WTC11 (cell line): ENCODE measurements around the gene SNRPB2. TPM values are rescaled to one million over a fixed set of nuclear protein-coding genes. Genes with fewer than 3 reads are reported as not detected.
A peak's percentile ranks its signal among the peaks of the same experiment; 100 is the strongest.

ENCODE experiments used
- ATAC-seq: fragments of 200-7000 bp; cut with Tn5 transposase; 2 replicates; pipeline ENCODE4 v1.10.0; 2021; ENCODE audit warnings: mild to moderate bottlenecking, moderate library complexity
- Bru-seq: library from RNA; stranded (reverse); fragments of 400-500 nt; gene quantifications from one replicate; lab custom pipeline; 2021; lab: Mats Ljungman, UMichigan
- CTCF ChIA-PET: fragments of 300-600 bp; sonication (Branson Sonifier 250); formaldehyde crosslinking; loops from one replicate; lab custom pipeline; 2021; ENCODE audit warnings: antibody characterized with exemption; lab: Charles Lee
- POLR2A ChIA-PET: fragments of 350-600 bp; sonication (Branson Sonifier 250); formaldehyde crosslinking; loops from one replicate; lab custom pipeline; 2021; ENCODE audit warnings: antibody characterized with exemption; lab: Charles Lee
- DNase-seq: peaks from one replicate; pipeline ENCODE4 v3.0.0; 2021; ENCODE audit warnings: low spot score
- H3K27ac Mint-ChIP-seq: 2 replicates; pipeline ENCODE4 v1.8.0; 2021; ENCODE audit warnings: mixed read lengths
- H3K27me3 Mint-ChIP-seq: 2 replicates; pipeline ENCODE4 v1.8.0; 2021; ENCODE audit warnings: low read depth, mild to moderate bottlenecking, moderate library complexity, mixed read lengths
- H3K36me3 Mint-ChIP-seq: 2 replicates; pipeline ENCODE4 v1.8.0; 2021; ENCODE audit warnings: mixed read lengths
- H3K4me1 Mint-ChIP-seq: 2 replicates; pipeline ENCODE4 v1.8.0; 2022; ENCODE audit warnings: mixed read lengths
- H3K4me3 Mint-ChIP-seq: 2 replicates; pipeline ENCODE4 v1.8.0; 2021; ENCODE audit warnings: mild to moderate bottlenecking, moderate library complexity, mixed read lengths
- H3K9me3 Mint-ChIP-seq: 2 replicates; pipeline ENCODE4 v1.8.0; 2021; ENCODE audit warnings: mixed read lengths
- CBFB ChIP-seq: sonication (generic); formaldehyde crosslinking; IDR thresholded peaks from 2 replicates; pipeline ENCODE4 v1.8.1; 2022; ENCODE audit warnings: mild to moderate bottlenecking, low read depth, missing genetic modification reagents
- CREB1 ChIP-seq: sonication (generic); formaldehyde crosslinking; IDR thresholded peaks from 2 replicates; pipeline ENCODE4 v1.8.0; 2023; ENCODE audit warnings: mild to moderate bottlenecking, missing genetic modification reagents
- GRHL2 ChIP-seq: fragments of 250-450 bp; sonication (Bioruptor Pico); IDR thresholded peaks from 2 replicates; pipeline ENCODE4 v1.8.0; 2022; ENCODE audit warnings: mild to moderate bottlenecking, moderate library complexity; ENCODE audit not compliant: insufficient replicate concordance, severe bottlenecking
- RELA ChIP-seq: sonication (generic); formaldehyde crosslinking; IDR thresholded peaks from 2 replicates; pipeline ENCODE4 v1.8.1; 2022; ENCODE audit warnings: missing genetic modification reagents, mild to moderate bottlenecking, borderline replicate concordance
- RORB ChIP-seq: fragments of 250-450 bp; sonication (Bioruptor Pico); IDR thresholded peaks from 2 replicates; pipeline ENCODE4 v1.9.0; 2021; ENCODE audit warnings: mild to moderate bottlenecking
- SMAD3 ChIP-seq: sonication (generic); formaldehyde crosslinking; IDR thresholded peaks from 2 replicates; pipeline ENCODE4 v1.8.0; 2022; ENCODE audit warnings: missing genetic modification reagents, mild to moderate bottlenecking, borderline replicate concordance
- TCF7 ChIP-seq: sonication (generic); formaldehyde crosslinking; IDR thresholded peaks from 2 replicates; pipeline ENCODE4 v1.8.0; 2022; ENCODE audit warnings: mild to moderate bottlenecking, low read depth, missing genetic modification reagents, moderate library complexity
- TEAD4 ChIP-seq: sonication (generic); formaldehyde crosslinking; IDR thresholded peaks from 2 replicates; pipeline ENCODE4 v1.8.0; 2022; ENCODE audit warnings: mild to moderate bottlenecking, missing genetic modification reagents
- long read RNA-seq, 3 experiments: library from RNA in 1 of 3; library from capped mRNA in 1 of 3; library from polyadenylated mRNA in 1 of 3; unstranded in 2 of 3; stranded (forward) in 1 of 3; transcript quantifications; one replicate each; pipeline ENCODE4 v2.0.0, GENCODE V29; 2021
- total RNA-seq: library from RNA; stranded (reverse); gene quantifications from 3 replicates; pipeline ENCODE4 v1.2.3, GENCODE V29; 2021
- TF ChIP-seq, protein P1 (sequence below): sonication (generic); formaldehyde crosslinking; IDR thresholded peaks from 2 replicates; pipeline ENCODE4 v1.8.1; 2023; ENCODE audit warnings: mild to moderate bottlenecking, missing genetic modification reagents, moderate library complexity
- TF ChIP-seq, protein P2 (sequence below): fragments of 250-450 bp; sonication (Bioruptor Pico); IDR thresholded peaks from 2 replicates; pipeline ENCODE4 v1.9.0; 2021; ENCODE audit warnings: mild to moderate bottlenecking
- TF ChIP-seq, protein P3 (sequence below): sonication (generic); formaldehyde crosslinking; IDR thresholded peaks from 2 replicates; pipeline ENCODE4 v1.8.0; 2023; ENCODE audit warnings: missing genetic modification reagents, mild to moderate bottlenecking, borderline replicate concordance
- TF ChIP-seq, protein P4 (sequence below): fragments of 250-450 bp; sonication (Bioruptor Pico); conservative IDR thresholded peaks from 2 replicates; pipeline ENCODE4 v1.9.0; 2021; ENCODE audit warnings: mild to moderate bottlenecking
- TF ChIP-seq, protein P5 (sequence below): sonication (generic); formaldehyde crosslinking; IDR thresholded peaks from 2 replicates; pipeline ENCODE4 v1.8.0; 2023; ENCODE audit warnings: missing genetic modification reagents
- TF ChIP-seq, protein P6 (sequence below): sonication (generic); formaldehyde crosslinking; IDR thresholded peaks from 2 replicates; pipeline ENCODE4 v1.8.1; 2023; ENCODE audit warnings: mild to moderate bottlenecking, missing genetic modification reagents
- TF ChIP-seq, protein P7 (sequence below): sonication (generic); formaldehyde crosslinking; IDR thresholded peaks from 2 replicates; pipeline ENCODE4 v1.8.0; 2022; ENCODE audit warnings: mild to moderate bottlenecking, missing genetic modification reagents
- TF ChIP-seq, protein P8 (sequence below): fragments of 250-450 bp; sonication (Bioruptor Pico); IDR thresholded peaks from 2 replicates; pipeline ENCODE4 v1.8.0; 2021; ENCODE audit warnings: mild to moderate bottlenecking
- TF ChIP-seq, protein P9 (sequence below): sonication (generic); formaldehyde crosslinking; IDR thresholded peaks from 2 replicates; pipeline ENCODE4 v1.8.1; 2022; ENCODE audit warnings: low read depth, mild to moderate bottlenecking, moderate library complexity, missing genetic modification reagents, borderline replicate concordance

The SNRPB2 gene
- 76.0 to 88.3 TPM (median 76.5 TPM) in 3 replicates for total RNA-seq
- percentile 94 among the genes with signal in this experiment for Bru-seq, nascent RNA
- long read RNA-seq, experiment 1, transcript SNRPB2-201 (7 exons, 2,452 nt) = minor isoform, 125 of 297 reads
- long read RNA-seq, experiment 1, transcript SNRPB2-202 (7 exons, 1,588 nt) = major isoform, 147 of 297 reads
- long read RNA-seq, experiment 1, partial matches to known transcripts = 14 of 297 reads
- long read RNA-seq, experiment 1, other reads (novel, unspliced or antisense) = 11 of 297 reads
- long read RNA-seq, experiment 2, transcript SNRPB2-202 (7 exons, 1,588 nt) = minor isoform, 33 of 181 reads
- long read RNA-seq, experiment 2, transcript SNRPB2-201 (7 exons, 2,452 nt) = major isoform, 72 of 181 reads
- long read RNA-seq, experiment 2, partial matches to known transcripts = 67 of 181 reads
- long read RNA-seq, experiment 2, other reads (novel, unspliced or antisense) = 9 of 181 reads
- long read RNA-seq, experiment 3, transcript SNRPB2-201 (7 exons, 2,452 nt) = major isoform, 350 of 604 reads
- long read RNA-seq, experiment 3, transcript SNRPB2-202 (7 exons, 1,588 nt) = minor isoform, 233 of 604 reads
- long read RNA-seq, experiment 3, partial matches to known transcripts = 10 of 604 reads
- long read RNA-seq, experiment 3, other reads (novel, unspliced or antisense) = 11 of 604 reads

DNA sequence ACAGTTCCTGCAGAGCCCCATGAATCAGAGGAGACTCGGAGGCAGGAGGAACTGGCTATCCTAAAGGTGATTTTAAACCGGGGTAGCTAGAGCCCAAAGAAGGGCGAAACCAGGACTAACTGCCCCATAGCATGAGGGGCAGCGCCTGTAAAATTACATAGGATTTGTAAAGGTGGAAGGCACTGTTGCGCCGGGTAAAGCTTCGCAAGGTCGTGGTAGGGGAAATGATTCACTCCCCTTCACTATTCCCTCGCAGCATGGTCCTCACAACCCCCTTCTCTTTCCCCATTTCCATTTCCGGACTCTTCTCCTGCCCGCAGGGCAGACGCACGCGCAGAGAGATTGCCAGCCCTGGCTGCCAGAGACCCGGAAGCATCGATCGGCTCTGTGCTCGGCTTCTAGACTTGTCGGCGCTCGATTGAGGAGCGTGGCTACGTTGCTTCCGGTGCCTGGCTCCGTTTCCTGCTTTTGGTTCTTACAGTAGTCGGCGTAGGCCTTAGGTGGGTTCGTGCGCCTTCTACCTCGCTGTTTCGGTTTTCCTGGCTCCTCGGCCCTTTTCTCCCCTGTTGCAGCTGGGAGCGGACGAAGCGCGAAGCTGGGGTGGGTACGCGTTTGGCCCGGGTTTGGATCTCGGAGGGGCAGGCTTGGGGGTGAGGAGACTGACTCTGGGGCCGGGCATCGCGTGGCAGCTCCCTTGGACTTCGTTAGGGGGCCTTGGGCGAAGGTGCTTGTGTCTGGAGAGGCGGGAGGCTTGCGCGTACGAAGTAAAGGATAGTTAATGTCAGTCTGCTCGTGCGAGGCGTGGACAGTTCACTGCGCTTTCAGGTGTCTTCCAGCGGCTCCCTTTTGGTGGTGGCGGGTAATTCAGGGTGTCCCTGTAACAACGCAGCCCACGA lies at the start of gene SNRPB2:
Gene SNRPB2 (plus strand): TSS at position 462 of the 896 bp plus-strand sequence. CDS start 1,677 bp downstream, outside the sequence.
- POLR2A ChIA-PET = no interaction called here
- TF ChIP-seq GRHL2 (CRISPR knock-in tag) (no peak), SMAD3 (CRISPR knock-in tag) (0 out of 2 replicates have a peak, but pooled peaks have one; percentile 70), CBFB (CRISPR knock-in tag) (no peak), RORB (CRISPR knock-in tag) (no peak), TCF7 (CRISPR knock-in tag) (no peak), TEAD4 (CRISPR knock-in tag) (no peak), CREB1 (CRISPR knock-in tag) (peak; percentile 68; the same call in 1 of the 2 replicates), RELA (CRISPR knock-in tag) (no peak)
- TF ChIP-seq, protein P1, sequence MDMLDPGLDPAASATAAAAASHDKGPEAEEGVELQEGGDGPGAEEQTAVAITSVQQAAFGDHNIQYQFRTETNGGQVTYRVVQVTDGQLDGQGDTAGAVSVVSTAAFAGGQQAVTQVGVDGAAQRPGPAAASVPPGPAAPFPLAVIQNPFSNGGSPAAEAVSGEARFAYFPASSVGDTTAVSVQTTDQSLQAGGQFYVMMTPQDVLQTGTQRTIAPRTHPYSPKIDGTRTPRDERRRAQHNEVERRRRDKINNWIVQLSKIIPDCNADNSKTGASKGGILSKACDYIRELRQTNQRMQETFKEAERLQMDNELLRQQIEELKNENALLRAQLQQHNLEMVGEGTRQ (CRISPR knock-in tag) = peak; percentile 9; the same call in 1 of the 2 replicates
- TF ChIP-seq, protein P2, sequence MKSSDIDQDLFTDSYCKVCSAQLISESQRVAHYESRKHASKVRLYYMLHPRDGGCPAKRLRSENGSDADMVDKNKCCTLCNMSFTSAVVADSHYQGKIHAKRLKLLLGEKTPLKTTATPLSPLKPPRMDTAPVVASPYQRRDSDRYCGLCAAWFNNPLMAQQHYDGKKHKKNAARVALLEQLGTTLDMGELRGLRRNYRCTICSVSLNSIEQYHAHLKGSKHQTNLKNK = no peak
- TF ChIP-seq, protein P3, sequence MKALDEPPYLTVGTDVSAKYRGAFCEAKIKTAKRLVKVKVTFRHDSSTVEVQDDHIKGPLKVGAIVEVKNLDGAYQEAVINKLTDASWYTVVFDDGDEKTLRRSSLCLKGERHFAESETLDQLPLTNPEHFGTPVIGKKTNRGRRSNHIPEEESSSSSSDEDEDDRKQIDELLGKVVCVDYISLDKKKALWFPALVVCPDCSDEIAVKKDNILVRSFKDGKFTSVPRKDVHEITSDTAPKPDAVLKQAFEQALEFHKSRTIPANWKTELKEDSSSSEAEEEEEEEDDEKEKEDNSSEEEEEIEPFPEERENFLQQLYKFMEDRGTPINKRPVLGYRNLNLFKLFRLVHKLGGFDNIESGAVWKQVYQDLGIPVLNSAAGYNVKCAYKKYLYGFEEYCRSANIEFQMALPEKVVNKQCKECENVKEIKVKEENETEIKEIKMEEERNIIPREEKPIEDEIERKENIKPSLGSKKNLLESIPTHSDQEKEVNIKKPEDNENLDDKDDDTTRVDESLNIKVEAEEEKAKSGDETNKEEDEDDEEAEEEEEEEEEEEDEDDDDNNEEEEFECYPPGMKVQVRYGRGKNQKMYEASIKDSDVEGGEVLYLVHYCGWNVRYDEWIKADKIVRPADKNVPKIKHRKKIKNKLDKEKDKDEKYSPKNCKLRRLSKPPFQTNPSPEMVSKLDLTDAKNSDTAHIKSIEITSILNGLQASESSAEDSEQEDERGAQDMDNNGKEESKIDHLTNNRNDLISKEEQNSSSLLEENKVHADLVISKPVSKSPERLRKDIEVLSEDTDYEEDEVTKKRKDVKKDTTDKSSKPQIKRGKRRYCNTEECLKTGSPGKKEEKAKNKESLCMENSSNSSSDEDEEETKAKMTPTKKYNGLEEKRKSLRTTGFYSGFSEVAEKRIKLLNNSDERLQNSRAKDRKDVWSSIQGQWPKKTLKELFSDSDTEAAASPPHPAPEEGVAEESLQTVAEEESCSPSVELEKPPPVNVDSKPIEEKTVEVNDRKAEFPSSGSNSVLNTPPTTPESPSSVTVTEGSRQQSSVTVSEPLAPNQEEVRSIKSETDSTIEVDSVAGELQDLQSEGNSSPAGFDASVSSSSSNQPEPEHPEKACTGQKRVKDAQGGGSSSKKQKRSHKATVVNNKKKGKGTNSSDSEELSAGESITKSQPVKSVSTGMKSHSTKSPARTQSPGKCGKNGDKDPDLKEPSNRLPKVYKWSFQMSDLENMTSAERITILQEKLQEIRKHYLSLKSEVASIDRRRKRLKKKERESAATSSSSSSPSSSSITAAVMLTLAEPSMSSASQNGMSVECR (CRISPR knock-in tag) = 0 out of 2 replicates have a peak, but pooled peaks have one; percentile 3
- TF ChIP-seq, protein P4, sequence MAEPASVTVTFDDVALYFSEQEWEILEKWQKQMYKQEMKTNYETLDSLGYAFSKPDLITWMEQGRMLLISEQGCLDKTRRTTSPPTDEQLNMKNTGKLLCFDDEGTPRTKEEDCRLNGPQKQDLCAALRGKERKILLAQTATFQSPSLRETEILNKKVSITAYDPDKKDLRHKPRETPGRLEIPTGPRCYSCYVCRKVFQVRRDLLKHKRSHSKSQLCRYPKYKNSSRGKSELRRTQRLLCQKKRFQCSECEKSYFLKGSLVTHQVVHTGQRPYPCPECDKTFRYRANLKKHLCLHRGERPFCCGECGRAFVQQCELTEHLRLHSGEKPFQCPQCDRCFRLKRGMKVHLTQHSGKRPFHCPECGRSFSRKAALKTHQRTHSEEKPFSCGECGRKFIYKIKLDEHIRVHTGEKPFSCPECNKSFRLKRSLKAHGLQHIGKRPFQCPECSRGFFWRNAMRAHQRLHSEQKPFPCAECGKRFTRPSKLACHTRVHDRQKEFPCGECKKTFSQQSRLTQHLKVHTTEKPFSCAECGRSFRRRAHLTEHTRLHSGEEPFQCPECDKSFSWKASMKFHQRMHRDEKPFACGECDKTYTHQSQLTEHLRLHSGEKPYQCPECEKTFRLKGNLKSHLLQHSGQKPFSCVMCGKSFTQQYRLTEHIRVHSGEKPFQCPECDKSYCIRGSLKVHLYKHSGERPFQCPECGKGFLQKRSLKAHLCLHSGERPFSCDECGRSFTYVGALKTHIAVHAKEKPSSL (CRISPR knock-in tag) = 0 out of 2 replicates have a peak, but pooled peaks have one; percentile 44
- TF ChIP-seq, protein P5, sequence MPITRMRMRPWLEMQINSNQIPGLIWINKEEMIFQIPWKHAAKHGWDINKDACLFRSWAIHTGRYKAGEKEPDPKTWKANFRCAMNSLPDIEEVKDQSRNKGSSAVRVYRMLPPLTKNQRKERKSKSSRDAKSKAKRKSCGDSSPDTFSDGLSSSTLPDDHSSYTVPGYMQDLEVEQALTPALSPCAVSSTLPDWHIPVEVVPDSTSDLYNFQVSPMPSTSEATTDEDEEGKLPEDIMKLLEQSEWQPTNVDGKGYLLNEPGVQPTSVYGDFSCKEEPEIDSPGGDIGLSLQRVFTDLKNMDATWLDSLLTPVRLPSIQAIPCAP = no peak
- TF ChIP-seq, protein P6, sequence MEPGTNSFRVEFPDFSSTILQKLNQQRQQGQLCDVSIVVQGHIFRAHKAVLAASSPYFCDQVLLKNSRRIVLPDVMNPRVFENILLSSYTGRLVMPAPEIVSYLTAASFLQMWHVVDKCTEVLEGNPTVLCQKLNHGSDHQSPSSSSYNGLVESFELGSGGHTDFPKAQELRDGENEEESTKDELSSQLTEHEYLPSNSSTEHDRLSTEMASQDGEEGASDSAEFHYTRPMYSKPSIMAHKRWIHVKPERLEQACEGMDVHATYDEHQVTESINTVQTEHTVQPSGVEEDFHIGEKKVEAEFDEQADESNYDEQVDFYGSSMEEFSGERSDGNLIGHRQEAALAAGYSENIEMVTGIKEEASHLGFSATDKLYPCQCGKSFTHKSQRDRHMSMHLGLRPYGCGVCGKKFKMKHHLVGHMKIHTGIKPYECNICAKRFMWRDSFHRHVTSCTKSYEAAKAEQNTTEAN = 0 out of 2 replicates have a peak, but pooled peaks have one; percentile 57
- TF ChIP-seq, protein P7, sequence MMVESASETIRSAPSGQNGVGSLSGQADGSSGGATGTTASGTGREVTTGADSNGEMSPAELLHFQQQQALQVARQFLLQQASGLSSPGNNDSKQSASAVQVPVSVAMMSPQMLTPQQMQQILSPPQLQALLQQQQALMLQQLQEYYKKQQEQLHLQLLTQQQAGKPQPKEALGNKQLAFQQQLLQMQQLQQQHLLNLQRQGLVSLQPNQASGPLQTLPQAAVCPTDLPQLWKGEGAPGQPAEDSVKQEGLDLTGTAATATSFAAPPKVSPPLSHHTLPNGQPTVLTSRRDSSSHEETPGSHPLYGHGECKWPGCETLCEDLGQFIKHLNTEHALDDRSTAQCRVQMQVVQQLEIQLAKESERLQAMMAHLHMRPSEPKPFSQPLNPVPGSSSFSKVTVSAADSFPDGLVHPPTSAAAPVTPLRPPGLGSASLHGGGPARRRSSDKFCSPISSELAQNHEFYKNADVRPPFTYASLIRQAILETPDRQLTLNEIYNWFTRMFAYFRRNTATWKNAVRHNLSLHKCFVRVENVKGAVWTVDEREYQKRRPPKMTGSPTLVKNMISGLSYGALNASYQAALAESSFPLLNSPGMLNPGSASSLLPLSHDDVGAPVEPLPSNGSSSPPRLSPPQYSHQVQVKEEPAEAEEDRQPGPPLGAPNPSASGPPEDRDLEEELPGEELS (CRISPR knock-in tag) = no peak
- TF ChIP-seq, protein P8, sequence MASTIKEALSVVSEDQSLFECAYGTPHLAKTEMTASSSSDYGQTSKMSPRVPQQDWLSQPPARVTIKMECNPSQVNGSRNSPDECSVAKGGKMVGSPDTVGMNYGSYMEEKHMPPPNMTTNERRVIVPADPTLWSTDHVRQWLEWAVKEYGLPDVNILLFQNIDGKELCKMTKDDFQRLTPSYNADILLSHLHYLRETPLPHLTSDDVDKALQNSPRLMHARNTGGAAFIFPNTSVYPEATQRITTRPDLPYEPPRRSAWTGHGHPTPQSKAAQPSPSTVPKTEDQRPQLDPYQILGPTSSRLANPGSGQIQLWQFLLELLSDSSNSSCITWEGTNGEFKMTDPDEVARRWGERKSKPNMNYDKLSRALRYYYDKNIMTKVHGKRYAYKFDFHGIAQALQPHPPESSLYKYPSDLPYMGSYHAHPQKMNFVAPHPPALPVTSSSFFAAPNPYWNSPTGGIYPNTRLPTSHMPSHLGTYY = no peak
- TF ChIP-seq, protein P9, sequence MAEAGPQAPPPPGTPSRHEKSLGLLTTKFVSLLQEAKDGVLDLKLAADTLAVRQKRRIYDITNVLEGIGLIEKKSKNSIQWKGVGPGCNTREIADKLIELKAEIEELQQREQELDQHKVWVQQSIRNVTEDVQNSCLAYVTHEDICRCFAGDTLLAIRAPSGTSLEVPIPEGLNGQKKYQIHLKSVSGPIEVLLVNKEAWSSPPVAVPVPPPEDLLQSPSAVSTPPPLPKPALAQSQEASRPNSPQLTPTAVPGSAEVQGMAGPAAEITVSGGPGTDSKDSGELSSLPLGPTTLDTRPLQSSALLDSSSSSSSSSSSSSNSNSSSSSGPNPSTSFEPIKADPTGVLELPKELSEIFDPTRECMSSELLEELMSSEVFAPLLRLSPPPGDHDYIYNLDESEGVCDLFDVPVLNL = no peak

More for the DNA sequence above, at the start of gene SNRPB2:
- ATAC-seq (peak; percentile 96), DNase-seq (peak; percentile 93)
- Mint-ChIP-seq H3K9me3 (peaks cover 15% of the 10 kb centered on the region), H3K4me1 (peaks cover 21% of the 10 kb centered on the region), H3K27me3 (peaks cover 25% of the 10 kb centered on the region), H3K27ac (peak within 1 kb of the TSS; percentile 98), H3K4me3 (peak within 1 kb of the TSS; percentile 99), H3K36me3 (peaks cover 22% of the 10 kb centered on the region)
- CTCF ChIA-PET = interaction anchor here (0.9 kb wide), 1 partner anchor 31 kb away, joined by 3 read pairs; no protein-coding TSS in a partner anchor
